ENCODE results near the gene NAALADL1.

NAALADL1 gene

GRCh38 chr11:65102142-65103095, 44.1 kb upstream of the NAALADL1 start:
- TF ChIP-seq, protein P1, sequence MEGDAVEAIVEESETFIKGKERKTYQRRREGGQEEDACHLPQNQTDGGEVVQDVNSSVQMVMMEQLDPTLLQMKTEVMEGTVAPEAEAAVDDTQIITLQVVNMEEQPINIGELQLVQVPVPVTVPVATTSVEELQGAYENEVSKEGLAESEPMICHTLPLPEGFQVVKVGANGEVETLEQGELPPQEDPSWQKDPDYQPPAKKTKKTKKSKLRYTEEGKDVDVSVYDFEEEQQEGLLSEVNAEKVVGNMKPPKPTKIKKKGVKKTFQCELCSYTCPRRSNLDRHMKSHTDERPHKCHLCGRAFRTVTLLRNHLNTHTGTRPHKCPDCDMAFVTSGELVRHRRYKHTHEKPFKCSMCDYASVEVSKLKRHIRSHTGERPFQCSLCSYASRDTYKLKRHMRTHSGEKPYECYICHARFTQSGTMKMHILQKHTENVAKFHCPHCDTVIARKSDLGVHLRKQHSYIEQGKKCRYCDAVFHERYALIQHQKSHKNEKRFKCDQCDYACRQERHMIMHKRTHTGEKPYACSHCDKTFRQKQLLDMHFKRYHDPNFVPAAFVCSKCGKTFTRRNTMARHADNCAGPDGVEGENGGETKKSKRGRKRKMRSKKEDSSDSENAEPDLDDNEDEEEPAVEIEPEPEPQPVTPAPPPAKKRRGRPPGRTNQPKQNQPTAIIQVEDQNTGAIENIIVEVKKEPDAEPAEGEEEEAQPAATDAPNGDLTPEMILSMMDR (IDR thresholded peaks at IDR 0.05; ENCODE audit: borderline replicate concordance, control extremely low read depth, extremely low read depth, insufficient read depth, missing control alignments) = no peak
- no peak for DNase-seq (ENCODE audit: low spot score)
- in situ Hi-C loops (cut with MboI; ENCODE audit: low sequenced_read_pairs, unreplicated experiment) = no loop called here

DNA sequence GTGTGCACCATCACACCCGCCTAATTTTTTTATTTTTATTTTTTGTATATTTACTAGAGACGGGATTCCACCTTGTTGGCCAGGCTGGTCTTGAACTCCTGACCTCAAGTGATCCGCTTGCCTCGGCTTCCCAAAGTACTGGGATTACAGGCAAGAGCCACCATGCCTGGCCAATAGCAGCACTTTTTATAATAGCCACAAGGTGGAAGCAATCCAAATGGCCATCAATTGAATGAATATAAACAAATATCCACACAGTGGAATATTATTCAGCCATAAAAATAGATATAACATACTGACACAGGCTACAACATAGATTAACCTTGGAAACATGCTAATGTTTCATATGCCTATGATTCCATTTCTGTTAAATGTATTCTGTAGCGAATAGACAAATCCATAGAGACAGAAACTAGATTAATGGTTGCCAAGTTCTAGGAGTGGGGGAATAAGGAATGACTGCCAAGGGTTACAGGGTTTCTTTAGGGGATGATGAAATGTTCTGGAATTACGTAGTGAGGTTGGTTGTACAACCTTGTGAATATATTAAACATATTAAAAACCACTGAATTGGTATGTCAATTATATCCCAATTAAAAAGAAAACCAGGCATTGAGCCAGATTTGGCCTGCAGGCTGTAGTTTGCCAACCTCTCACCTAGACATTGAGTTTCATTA, 42.5 kb upstream of the NAALADL1 start:
- no peak for DNase-seq (ENCODE audit: low spot score)
- TF ChIP-seq, protein P1 (IDR thresholded peaks at IDR 0.05; ENCODE audit: borderline replicate concordance, control extremely low read depth, extremely low read depth, insufficient read depth, missing control alignments) = no peak

DNA sequence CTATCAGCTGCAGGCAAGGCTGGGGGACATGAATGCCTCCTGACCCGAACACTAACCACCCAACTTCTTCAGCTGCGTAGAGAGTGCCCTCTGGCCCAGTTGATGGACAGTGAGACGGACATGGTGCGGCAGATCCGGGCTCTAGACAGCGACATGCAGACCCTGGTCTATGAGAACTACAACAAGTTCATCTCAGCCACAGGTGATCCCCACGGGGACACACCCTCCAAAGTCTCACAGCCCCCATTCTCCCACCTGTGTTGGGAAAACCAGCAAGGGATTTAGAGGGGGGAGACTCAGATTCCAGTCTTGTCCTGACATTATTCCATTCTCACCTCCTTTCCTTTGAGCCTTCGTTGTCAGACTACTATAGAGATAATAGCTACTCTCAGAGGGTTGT, 38.6 kb upstream of the NAALADL1 start:
- TF ChIP-seq, protein P1 (IDR thresholded peaks at IDR 0.05; ENCODE audit: borderline replicate concordance, control extremely low read depth, extremely low read depth, insufficient read depth, missing control alignments) = no peak
- no peak for DNase-seq (ENCODE audit: low spot score)
- in situ Hi-C loops (cut with MboI; ENCODE audit: low sequenced_read_pairs, unreplicated experiment) = no loop called here

More for the DNA sequence above, 42.5 kb upstream of the NAALADL1 start:
- in situ Hi-C loops (cut with MboI; ENCODE audit: low sequenced_read_pairs, unreplicated experiment) = no loop called here

GRCh38 chr11:65095974-65096806, 37.8 kb upstream of the NAALADL1 start, which contains the start of gene VPS51:
Gene VPS51, plus strand, starts transcription at chr11:65096214. Its CDS starts 37 bp downstream, at chr11:65096251.
- in situ Hi-C loops (cut with MboI; ENCODE audit: low sequenced_read_pairs, unreplicated experiment) = no loop called here
- DNase-seq (ENCODE audit: low spot score) = peak; percentile 94
- TF ChIP-seq, protein P1 (IDR thresholded peaks at IDR 0.05; ENCODE audit: borderline replicate concordance, control extremely low read depth, extremely low read depth, insufficient read depth, missing control alignments) = no peak

DNA sequence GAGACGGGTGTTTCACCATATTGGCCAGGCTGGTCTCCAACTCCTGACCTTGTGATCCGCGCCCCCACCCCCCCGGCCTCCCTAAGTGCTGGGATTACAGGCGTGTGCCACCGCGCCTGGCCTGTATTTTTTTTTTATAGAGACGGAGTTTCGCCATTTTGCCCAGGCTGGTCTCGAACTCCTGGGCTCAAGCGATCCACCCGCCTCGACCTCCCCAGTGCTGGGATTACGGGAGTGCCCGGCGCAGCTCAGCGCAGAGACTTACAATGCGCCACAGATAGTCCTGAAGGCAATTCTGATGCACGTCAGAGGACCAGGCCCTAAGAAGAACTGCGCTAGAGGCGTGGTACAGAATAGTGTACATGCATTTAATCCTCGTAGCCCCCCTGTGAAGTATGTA, 37.1 kb upstream of the NAALADL1 start:
- DNase-seq (ENCODE audit: low spot score) = no peak
- in situ Hi-C loops (cut with MboI; ENCODE audit: low sequenced_read_pairs, unreplicated experiment) = no loop called here
- TF ChIP-seq, protein P1 (IDR thresholded peaks at IDR 0.05; ENCODE audit: borderline replicate concordance, control extremely low read depth, extremely low read depth, insufficient read depth, missing control alignments) = no peak

DNA sequence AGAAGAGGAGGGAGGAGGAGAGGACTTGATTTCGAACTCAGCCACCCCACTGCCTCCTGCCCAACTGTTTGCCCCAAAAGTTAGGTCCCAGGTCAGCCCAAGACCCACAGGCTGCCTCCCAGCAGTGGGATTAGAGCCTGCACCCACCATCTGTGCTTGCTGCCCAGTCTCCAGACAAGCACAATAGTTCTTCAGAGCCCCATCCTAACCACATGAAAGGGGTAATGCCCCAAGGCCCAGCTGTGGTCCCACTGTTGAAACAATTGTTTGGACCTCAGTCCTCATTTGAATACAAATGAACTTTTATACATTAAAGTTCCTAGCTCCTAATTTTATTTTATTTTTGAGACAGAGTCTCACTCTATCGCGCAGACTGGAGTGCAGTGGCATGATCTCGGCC, 32.3 kb upstream of the NAALADL1 start:
- DNase-seq (ENCODE audit: low spot score) = no peak
- in situ Hi-C loops (cut with MboI; ENCODE audit: low sequenced_read_pairs, unreplicated experiment) = no loop called here
- TF ChIP-seq, protein P1 (IDR thresholded peaks at IDR 0.05; ENCODE audit: borderline replicate concordance, control extremely low read depth, extremely low read depth, insufficient read depth, missing control alignments) = no peak

Data from GM13976 (cell line).